H9 (cell line): ENCODE measurements around the gene PLXNA1. TPM values are rescaled to one million over a fixed set of nuclear protein-coding genes. Genes with fewer than 3 reads are reported as not detected.

Experiments used
- DNase-seq: peaks from one replicate; pipeline ENCODE4 v3.0.0-alpha.2; 2017
- H2AFZ ChIP-seq: one replicate; pipeline ENCODE4 v1.6.1; 2013; ENCODE audit warnings: mild to moderate bottlenecking, low read length, control low read depth, moderate library complexity
- H2AK5ac ChIP-seq: 2 replicates; pipeline ENCODE4 v1.6.1; 2013; ENCODE audit warnings: low read length, control low read depth, mixed read lengths; ENCODE audit not compliant: insufficient read length
- H2BK120ac ChIP-seq: one replicate; pipeline ENCODE4 v1.6.1; 2013; ENCODE audit warnings: low read depth, mild to moderate bottlenecking, low read length, control low read depth, inconsistent platforms; ENCODE audit not compliant: poor library complexity, severe bottlenecking
- H2BK12ac ChIP-seq: 2 replicates; pipeline ENCODE4 v1.6.1; 2013; ENCODE audit warnings: low read length, control low read depth, mixed read lengths, low read depth; ENCODE audit not compliant: insufficient read length
- H2BK15ac ChIP-seq: 2 replicates; pipeline ENCODE4 v1.6.1; 2013; ENCODE audit warnings: low read depth, low read length, control low read depth
- H2BK20ac ChIP-seq: one replicate; pipeline ENCODE4 v1.6.1; 2013; ENCODE audit warnings: low read depth, mild to moderate bottlenecking, low read length, control low read depth, inconsistent platforms; ENCODE audit not compliant: poor library complexity, severe bottlenecking
- H2BK5ac ChIP-seq: 2 replicates; pipeline ENCODE4 v1.6.1; 2013; ENCODE audit warnings: low read length, control low read depth, mixed read lengths; ENCODE audit not compliant: insufficient read length
- H3K14ac ChIP-seq: 2 replicates; pipeline ENCODE4 v1.6.1; 2013; ENCODE audit warnings: low read length, control low read depth; ENCODE audit not compliant: insufficient read depth
- H3K18ac ChIP-seq: 2 replicates; pipeline ENCODE4 v1.6.1; 2013; ENCODE audit warnings: low read depth, mild to moderate bottlenecking, mixed read lengths, low read length, control low read depth; ENCODE audit not compliant: insufficient read length
- H3K23ac ChIP-seq: 2 replicates; pipeline ENCODE4 v1.6.1; 2013; ENCODE audit warnings: low read length, control low read depth, mixed read lengths, low read depth; ENCODE audit not compliant: insufficient read length
- H3K23me2 ChIP-seq: 2 replicates; pipeline ENCODE4 v1.6.1; 2013; ENCODE audit warnings: low read depth, mild to moderate bottlenecking, mixed read lengths, low read length, control low read depth; ENCODE audit not compliant: insufficient read length, poor library complexity, severe bottlenecking
- H3K27ac ChIP-seq: 2 replicates; pipeline ENCODE4 v1.5.1; 2013; ENCODE audit warnings: low read length, control low read depth, mixed read lengths, low read depth; ENCODE audit not compliant: insufficient read length
- H3K27me3 ChIP-seq: 2 replicates; pipeline ENCODE4 v1.6.1; 2013; ENCODE audit warnings: low read length, control low read depth, inconsistent platforms; ENCODE audit not compliant: insufficient read depth
- H3K4ac ChIP-seq: 2 replicates; pipeline ENCODE4 v1.6.1; 2013; ENCODE audit warnings: low read depth, mild to moderate bottlenecking, control low read depth, inconsistent platforms, low read length, moderate library complexity
- H3K4me1 ChIP-seq: 2 replicates; pipeline ENCODE4 v1.6.1; 2013; ENCODE audit warnings: low read length, control low read depth, inconsistent platforms; ENCODE audit not compliant: insufficient read depth
- H3K4me2 ChIP-seq: 2 replicates; pipeline ENCODE4 v1.6.1; 2013; ENCODE audit warnings: low read length, control low read depth, mixed read lengths; ENCODE audit not compliant: insufficient read length, insufficient read depth
- H3K56ac ChIP-seq: 2 replicates; pipeline ENCODE4 v1.6.1; 2013; ENCODE audit warnings: low read depth, mild to moderate bottlenecking, mixed read lengths, low read length, control low read depth; ENCODE audit not compliant: insufficient read length
- H3K79me1 ChIP-seq: 2 replicates; pipeline ENCODE4 v1.6.1; 2013; ENCODE audit warnings: low read depth, mild to moderate bottlenecking, moderate library complexity, low read length, control low read depth, inconsistent platforms; ENCODE audit not compliant: insufficient read depth, poor library complexity, severe bottlenecking
- H3K79me2 ChIP-seq: 2 replicates; pipeline ENCODE4 v1.6.1; 2013; ENCODE audit warnings: low read length, control low read depth, inconsistent platforms; ENCODE audit not compliant: insufficient read depth
- H3K9ac ChIP-seq: 2 replicates; pipeline ENCODE4 v1.6.1; 2013; ENCODE audit warnings: low read length, control low read depth, mixed read lengths; ENCODE audit not compliant: insufficient read length; ENCODE audit errors: extremely low read depth
- H3K9me3 ChIP-seq: one replicate; pipeline ENCODE4 v1.6.1; 2013; ENCODE audit warnings: low read depth, low read length, inconsistent platforms; ENCODE audit not compliant: control insufficient read depth
- H3T11ph ChIP-seq: one replicate; pipeline ENCODE4 v1.6.1; 2013; ENCODE audit warnings: mild to moderate bottlenecking, low read length, control low read depth, inconsistent platforms
- H4K20me1 ChIP-seq: one replicate; pipeline ENCODE4 v1.6.1; 2013; ENCODE audit not compliant: control insufficient read depth, insufficient read length, insufficient read depth
- H4K5ac ChIP-seq: 2 replicates; pipeline ENCODE4 v1.6.1; 2013; ENCODE audit warnings: low read depth, mild to moderate bottlenecking, mixed read lengths, low read length, control low read depth; ENCODE audit not compliant: insufficient read length
- H4K8ac ChIP-seq: replicated peaks from 2 replicates; pipeline ENCODE4 v1.6.1; 2013; ENCODE audit warnings: low read length, control low read depth, mixed read lengths, low read depth; ENCODE audit not compliant: insufficient read length
- H4K91ac ChIP-seq: 2 replicates; pipeline ENCODE4 v1.6.1; 2013; ENCODE audit warnings: low read depth, mild to moderate bottlenecking, moderate library complexity, mixed read lengths, low read length, control low read depth; ENCODE audit not compliant: insufficient read length
- H3K27ac Mint-ChIP-seq, 3 experiments: 2 replicates in 2 of 3; 3 replicates in 1 of 3; pipeline ENCODE4 v1.8.0; 2020 to 2021; ENCODE audit warnings: mixed read lengths in 3 of 3, mild to moderate bottlenecking in 1 of 3, moderate library complexity in 1 of 3
- H3K27me3 Mint-ChIP-seq: 2 replicates; pipeline ENCODE4 v1.8.0; 2021; ENCODE audit warnings: low read depth, mild to moderate bottlenecking, moderate library complexity, mixed read lengths
- H3K36me3 Mint-ChIP-seq, 3 experiments: 2 replicates in 2 of 3; 3 replicates in 1 of 3; pipeline ENCODE4 v1.8.0; 2020 to 2021; ENCODE audit warnings: low read depth in 3 of 3, mixed read lengths in 3 of 3; ENCODE audit not compliant: insufficient read depth in 1 of 3
- H3K4me1 Mint-ChIP-seq, 2 experiments: 2 replicates each; pipeline ENCODE4 v1.8.0; 2020; ENCODE audit warnings: mixed read lengths in 2 of 2
- H3K4me3 Mint-ChIP-seq, 2 experiments: 2 replicates in 1 of 2; 3 replicates in 1 of 2; pipeline ENCODE4 v1.8.0; 2020 to 2021; ENCODE audit warnings: mild to moderate bottlenecking in 2 of 2, mixed read lengths in 2 of 2, moderate library complexity in 1 of 2
- H3K9me3 Mint-ChIP-seq, 2 experiments: 2 replicates in 1 of 2; 3 replicates in 1 of 2; pipeline ENCODE4 v1.8.0; 2020; ENCODE audit warnings: mild to moderate bottlenecking in 2 of 2, mixed read lengths in 2 of 2, moderate library complexity in 1 of 2
- WGBS: extraction: QIAGEN DNeasy Blood & Tissue Kit; methylation state at CpG from one replicate; pipeline ENCODE4 v1.1.7; 2013; ENCODE audit warnings: missing lambda C conversion rate, low lambda C conversion rate, mixed read lengths; ENCODE audit not compliant: insufficient read length; ENCODE audit errors: extremely low coverage; 5-methylcytosine and 5-hydroxymethylcytosine counted together
- total RNA-seq: library from RNA; stranded (reverse); gene quantifications from 2 replicates; pipeline ENCODE4 v1.2.1, GENCODE V29; 2021
- TF ChIP-seq, protein P1 (sequence below): fragments of 200-600 bp; sonication (generic); conservative IDR thresholded peaks from 3 replicates; pipeline ENCODE4 v1.8.0; 2021; ENCODE audit warnings: antibody characterized with exemption, mild to moderate bottlenecking

The PLXNA1 gene
- total RNA-seq, 1 experiment from 2014 or later: 42.1 TPM

DNA sequence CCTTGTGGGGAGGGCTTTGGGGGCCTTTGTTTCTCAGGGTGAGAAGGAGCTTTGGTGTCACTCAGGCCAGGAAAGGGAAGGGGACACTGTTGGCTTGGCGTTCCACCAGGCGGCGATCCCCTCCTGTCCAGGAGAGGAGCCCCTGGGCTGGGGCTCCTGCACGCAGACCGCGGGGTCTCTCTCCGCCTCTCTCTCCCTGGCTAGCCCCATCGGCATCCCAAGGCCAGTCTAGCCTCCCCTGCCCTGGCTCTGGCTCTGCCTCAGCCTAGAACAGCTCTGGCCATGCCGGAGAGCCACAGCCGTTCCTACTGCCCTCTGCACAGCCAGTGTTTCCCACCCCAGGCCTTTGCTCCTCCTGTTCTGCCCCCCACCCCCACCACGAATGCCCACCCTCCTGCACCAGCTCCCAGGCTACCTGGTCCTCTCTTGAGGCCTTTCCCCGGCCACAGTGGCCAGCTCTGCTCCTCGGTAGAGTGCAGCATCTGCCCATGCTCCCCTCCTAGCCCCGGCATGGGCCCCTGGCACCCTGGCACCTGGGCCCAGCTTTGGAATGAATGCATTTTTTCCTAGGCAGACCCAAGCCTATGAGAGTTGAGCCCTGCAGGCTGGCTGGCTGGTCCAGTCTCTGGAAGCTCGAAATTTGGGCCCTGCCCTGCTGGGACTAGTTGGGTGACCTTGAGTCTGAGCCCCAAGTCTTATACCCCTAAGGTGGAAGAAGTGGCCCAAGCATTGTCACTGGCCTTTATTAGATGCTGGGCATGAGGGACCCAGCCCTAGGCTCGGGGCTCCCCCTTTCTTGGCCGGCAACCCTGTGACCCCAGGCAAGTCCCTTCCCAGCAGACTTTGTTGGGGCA lies 2.4 kb downstream of the PLXNA1 start:
- Mint-ChIP-seq H3K9me3 (no peaks in the 10 kb centered on the region), H3K27me3 (peaks cover 16% of the 10 kb centered on the region), H3K4me3 (peak overlapping the region; percentile 21 to 60; a peak in 4 of 5 replicates), H3K36me3 (peaks cover 4 to 7% (median 5%) of the 10 kb centered on the region in 3 experiments; a peak in 6 of 7 replicates), H3K4me1 (peaks cover 7 to 25% of the 10 kb centered on the region in 2 experiments), H3K27ac (no peak overlapping the region)
- Histone ChIP-seq H3K4ac (no peak overlapping the region), H4K20me1 (no peaks in the 10 kb centered on the region), H3K27me3 (no peaks in the 10 kb centered on the region), H2BK15ac (no peak overlapping the region), H2BK12ac (no peak overlapping the region), H4K91ac (no peak overlapping the region), H3K14ac (no peak overlapping the region), H3K4me1 (no peaks in the 10 kb centered on the region), H2AFZ (no peak overlapping the region), H3T11ph (no peak overlapping the region), H2BK5ac (no peak overlapping the region), H3K27ac (no peak overlapping the region), H3K18ac (no peak overlapping the region), H3K9me3 (no peaks in the 10 kb centered on the region), H3K4me2 (no peak overlapping the region), H2BK20ac (no peak overlapping the region), H4K8ac (no peak overlapping the region), H3K56ac (no peak overlapping the region), H2BK120ac (no peak overlapping the region), H3K23ac (no peak overlapping the region), H3K9ac (no peak overlapping the region), H2AK5ac (no peak overlapping the region), H3K79me1 (no peaks in the 10 kb centered on the region), H4K5ac (no peak overlapping the region), H3K79me2 (peaks cover 6% of the 10 kb centered on the region; the same call in 1 of the 2 replicates), H3K23me2 (no peaks in the 10 kb centered on the region)
- TF ChIP-seq, protein P1, sequence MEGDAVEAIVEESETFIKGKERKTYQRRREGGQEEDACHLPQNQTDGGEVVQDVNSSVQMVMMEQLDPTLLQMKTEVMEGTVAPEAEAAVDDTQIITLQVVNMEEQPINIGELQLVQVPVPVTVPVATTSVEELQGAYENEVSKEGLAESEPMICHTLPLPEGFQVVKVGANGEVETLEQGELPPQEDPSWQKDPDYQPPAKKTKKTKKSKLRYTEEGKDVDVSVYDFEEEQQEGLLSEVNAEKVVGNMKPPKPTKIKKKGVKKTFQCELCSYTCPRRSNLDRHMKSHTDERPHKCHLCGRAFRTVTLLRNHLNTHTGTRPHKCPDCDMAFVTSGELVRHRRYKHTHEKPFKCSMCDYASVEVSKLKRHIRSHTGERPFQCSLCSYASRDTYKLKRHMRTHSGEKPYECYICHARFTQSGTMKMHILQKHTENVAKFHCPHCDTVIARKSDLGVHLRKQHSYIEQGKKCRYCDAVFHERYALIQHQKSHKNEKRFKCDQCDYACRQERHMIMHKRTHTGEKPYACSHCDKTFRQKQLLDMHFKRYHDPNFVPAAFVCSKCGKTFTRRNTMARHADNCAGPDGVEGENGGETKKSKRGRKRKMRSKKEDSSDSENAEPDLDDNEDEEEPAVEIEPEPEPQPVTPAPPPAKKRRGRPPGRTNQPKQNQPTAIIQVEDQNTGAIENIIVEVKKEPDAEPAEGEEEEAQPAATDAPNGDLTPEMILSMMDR: 0 out of 3 replicates have a peak, but pooled peaks have one; percentile 27
- no CpG with 5 or more reads among the region's 17 CpGs for WGBS
- DNase-seq: no peak
